ENCODE measurements around the gene MTIF2. TPM values are rescaled to one million over a fixed set of nuclear protein-coding genes. Genes with fewer than 3 reads are reported as not detected.
A peak's percentile ranks its signal among the peaks of the same experiment; 100 is the strongest.
"Not testable (repeated sequence)": the region's sequence is repeated elsewhere in the genome, so short reads cannot be mapped to it uniquely, and the experiment has no call there.

Gene MTIF2
- total RNA-seq, 1 donor from 2014 or later, result 52.2 TPM

- peak; percentile 38 for DNase-seq
- intact Hi-C loops (cut with micrococcal nuclease), result no loop called here
- ATAC-seq, result peak; percentile 26
These were observed 44.9 kb downstream of the MTIF2 start for GRCh38 chr2:55223958-55224760.

GRCh38 chr2:55213822-55214221, 55.2 kb downstream of the MTIF2 start:
- DNase-seq (no peak), ATAC-seq (no peak)
- intact Hi-C loops (cut with micrococcal nuclease), result no loop called here

- intact Hi-C loops (cut with micrococcal nuclease), result no loop called here
- ATAC-seq (no peak), DNase-seq (no peak)
These were observed 64.1 kb downstream of the MTIF2 start for GRCh38 chr2:55204950-55205349.

GRCh38 chr2:55204536-55204935, 64.5 kb downstream of the MTIF2 start:
- ATAC-seq, result no peak
- DNase-seq, result no peak
- intact Hi-C loops (cut with micrococcal nuclease), result no loop called here

GRCh38 chr2:55200416-55200815, 68.6 kb downstream of the MTIF2 start:
- intact Hi-C loops (cut with micrococcal nuclease), result no loop called here
- ATAC-seq (no peak), DNase-seq (no peak)

- ATAC-seq, result no peak
- intact Hi-C loops (cut with micrococcal nuclease), result no loop called here
- DNase-seq, result no peak
These were observed 72.5 kb downstream of the MTIF2 start for GRCh38 chr2:55196526-55196925.

GRCh38 chr2:55191888-55192287, 77.1 kb downstream of the MTIF2 start:
- intact Hi-C loops (cut with micrococcal nuclease); ATAC-seq; DNase-seq: not testable (repeated sequence)

- DNase-seq; intact Hi-C loops (cut with micrococcal nuclease); ATAC-seq: not testable (repeated sequence)
These were observed 82.2 kb downstream of the MTIF2 start for GRCh38 chr2:55186837-55187236.

Other genes with a start within 250 kb of the MTIF2 start
- gene RTN4, start 218.8 kb downstream of the MTIF2 start, total RNA-seq, result 43.5 TPM
- gene CLHC1, start 36.9 kb downstream of the MTIF2 start, total RNA-seq, result 9.4 TPM
- gene RPS27A, start 36.5 kb downstream of the MTIF2 start, total RNA-seq, result 425 TPM
- gene CCDC88A, start 150.6 kb upstream of the MTIF2 start, total RNA-seq, result 15.8 TPM

All from left ventricle myocardium superior (tissue), 1 donor.